Mucosa of descending colon (tissue), 3 donors: ENCODE data around the gene NFKBIL1. TPM values are rescaled to one million over a fixed set of nuclear protein-coding genes. Genes with fewer than 3 reads are reported as not detected.
A peak's percentile ranks its signal among the peaks of the same experiment; 100 is the strongest.

Experiments
- ATAC-seq: fragments of 200-7000 bp; cut with Tn5 transposase; one replicate; pipeline ENCODE4 v1.9.1; 2020; ENCODE audit warnings: mild to moderate bottlenecking, moderate library complexity
- DNase-seq, 3 donors: peaks; one replicate each; pipeline ENCODE4 v3.0.0-alpha.2; 2020
- H3K36me3 ChIP-seq: fragments of 200-600 bp; one replicate; pipeline ENCODE4 v1.8.0; 2021; ENCODE audit warnings: low read depth, mild to moderate bottlenecking
- H3K4me1 ChIP-seq: fragments of 200-600 bp; one replicate; pipeline ENCODE4 v1.8.0; 2021; ENCODE audit warnings: low read depth, mild to moderate bottlenecking
- H3K4me3 ChIP-seq: fragments of 200-600 bp; one replicate; pipeline ENCODE4 v1.8.0; 2021; ENCODE audit warnings: mild to moderate bottlenecking
- H3K9me3 ChIP-seq: fragments of 200-600 bp; one replicate; pipeline ENCODE4 v1.8.0; 2021; ENCODE audit warnings: mild to moderate bottlenecking
- CTCF ChIP-seq: fragments of 200-600 bp; IDR thresholded peaks from one replicate; pipeline ENCODE4 v1.8.0; 2022; ENCODE audit warnings: antibody characterized with exemption, mild to moderate bottlenecking
- intact Hi-C, 2 donors: fragments of 100-400 bp; cut with DNase I in 1 of 2; cut with micrococcal nuclease in 1 of 2; formaldehyde crosslinking; loops; one replicate each; pipeline versions ENCODE4 v1.11.0 to v1.11.1; 2022; cut with DNase I, micrococcal nuclease
- total RNA-seq, 3 donors: library from RNA; stranded (reverse); fragmentation: NEBNext Ultra II Directional in 2 of 3; extraction: Animal tissue kit (Norgen Biotek cat#: 25700) in 2 of 3; gene quantifications; one replicate each; pipeline versions ENCODE4 v1.2.1 to v1.2.4, GENCODE V29; 2021 to 2023
- donor health status: DM: no; HTN: no; CAD: no; lungs with moderate emphysema.
- donor health status: DM: no; HTN: no; CAD: no.
- donor health status: DM: no; HTN: yes; CAD: no.

Gene NFKBIL1
- total RNA-seq, 3 donors from 2014 or later = 15.8 to 27.8 (median 18.3) TPM

- TF ChIP-seq CTCF = no peak
Observed at GRCh38 chr6:31543639-31544038, 3.8 kb upstream of the NFKBIL1 start.

GRCh38 chr6:31544676-31545075 is 2.7 kb upstream of the NFKBIL1 start:
- Histone ChIP-seq H3K9me3 (no peaks in the 10 kb centered on the region), H3K4me1 (peaks cover 25% of the 10 kb centered on the region), H3K4me3 (no peak overlapping the region), H3K36me3 (no peaks in the 10 kb centered on the region)
- DNase-seq (no peak), ATAC-seq (no peak)
- TF ChIP-seq CTCF = no peak
- intact Hi-C loops = loop anchor here (5.0 kb wide), 2 partner anchors 48 to 53 kb away; partner anchors contain the start of gene NCR3 (in 1 of the 2)

More at GRCh38 chr6:31543639-31544038, 3.8 kb upstream of the NFKBIL1 start:
- DNase-seq = no peak
- H3K36me3 ChIP-seq = peaks cover 7% of the 10 kb centered on the region
- H3K9me3 ChIP-seq = no peaks in the 10 kb centered on the region
- no peak for ATAC-seq
- peaks cover 32% of the 10 kb centered on the region for H3K4me1 ChIP-seq
- intact Hi-C loops = no loop called here
- no peak overlapping the region for H3K4me3 ChIP-seq

GRCh38 chr6:31545291-31545690 is 2.1 kb upstream of the NFKBIL1 start:
- no peak overlapping the region for H3K4me3 ChIP-seq
- intact Hi-C loops = loop anchor here (5.0 kb wide), 2 partner anchors 47 to 52 kb away; partner anchors contain the start of gene NCR3 (in 1 of the 2)
- DNase-seq = no peak
- no peaks in the 10 kb centered on the region for H3K36me3 ChIP-seq
- ATAC-seq = no peak
- H3K4me1 ChIP-seq = peaks cover 18% of the 10 kb centered on the region
- no peak for TF ChIP-seq CTCF
- H3K9me3 ChIP-seq = no peaks in the 10 kb centered on the region

- DNase-seq (peak; percentile 91 to 95 (median 95)), ATAC-seq (peak; percentile 76)
- peak; percentile 92 for TF ChIP-seq CTCF
- Histone ChIP-seq H3K36me3 (no peaks in the 10 kb centered on the region), H3K4me1 (peaks cover 15% of the 10 kb centered on the region), H3K9me3 (no peaks in the 10 kb centered on the region), H3K4me3 (peak within 1 kb of the TSS; percentile 6)
- intact Hi-C loops = loop anchor here (5.0 kb wide), 2 partner anchors 46 to 51 kb away; partner anchors contain the start of gene NCR3 (in 1 of the 2)
Observed at GRCh38 chr6:31546339-31546957, 960 bp upstream of the NFKBIL1 start, which contains the start of gene ATP6V1G2. ATP6V1G2 (minus strand) TSS chr6:31546608; CDS start chr6:31546559, 49 bp downstream.

GRCh38 chr6:31547727-31548543 is 527 bp downstream of the NFKBIL1 start:
- TF ChIP-seq CTCF = no peak
- Histone ChIP-seq H3K36me3 (no peaks in the 10 kb centered on the region), H3K4me1 (peaks cover 15% of the 10 kb centered on the region), H3K9me3 (no peaks in the 10 kb centered on the region), H3K4me3 (no peak overlapping the region)
- DNase-seq (peak in 2 of 3 donors; percentile 52 to 69), ATAC-seq (no peak)
- intact Hi-C loops = loop anchor here (5.0 kb wide), 2 partner anchors 44 to 49 kb away; partner anchors contain the start of gene NCR3 (in 1 of the 2)
